GM21737 (cell line): Measurements from ENCODE around the gene EML5.

Source experiments
- ATAC-seq: cut with Tn5 transposase; IDR thresholded peaks from one replicate; pipeline ENCODE4 v1.9.1; 2021; ENCODE audit warnings: mild to moderate bottlenecking, moderate library complexity; ENCODE audit not compliant: unreplicated experiment

The EML5 gene

DNA sequence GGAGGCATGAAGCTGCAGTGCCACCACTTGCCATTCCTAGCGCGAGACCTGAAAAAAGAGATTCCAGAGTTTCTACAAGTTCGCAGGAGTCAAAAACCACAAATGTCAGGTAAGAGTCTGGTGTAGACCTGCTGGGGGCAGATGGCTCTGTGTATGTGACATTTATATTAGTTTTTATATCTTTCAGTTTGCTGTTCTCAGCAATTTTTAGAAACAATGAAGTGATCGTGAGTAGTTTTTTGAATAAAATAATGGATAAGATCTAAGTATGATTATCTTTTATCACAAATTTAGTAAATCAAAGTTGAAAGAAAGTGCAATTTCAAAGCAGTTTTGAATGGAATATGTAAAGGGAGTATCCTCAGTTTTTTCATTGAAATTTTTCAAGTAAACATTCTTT, 220.6 kb downstream of the EML5 start:
- ATAC-seq: no peak

DNA sequence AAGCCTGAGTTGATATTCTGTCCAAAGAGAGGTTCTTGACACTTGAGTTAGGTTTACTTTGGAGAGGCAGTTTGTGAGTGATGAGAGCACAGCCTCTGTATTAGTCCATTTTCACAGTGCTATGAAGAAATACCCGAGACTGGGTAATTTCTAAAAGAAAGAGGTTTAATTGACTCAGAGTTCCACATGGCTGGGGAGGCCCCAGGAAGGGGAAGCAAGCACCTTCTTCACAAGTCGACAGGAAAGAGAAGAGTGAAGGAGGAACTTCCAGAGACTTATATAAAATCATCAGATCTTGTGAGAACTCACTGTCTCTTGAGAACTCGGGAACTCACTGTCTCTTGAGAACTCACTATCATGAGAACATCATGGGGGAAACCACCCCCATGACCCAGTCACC, 224.6 kb downstream of the EML5 start:
- ATAC-seq: no peak

- no peak for ATAC-seq
Observed at GRCh38 chr14:88565427-88565826, 227.3 kb downstream of the EML5 start.

DNA sequence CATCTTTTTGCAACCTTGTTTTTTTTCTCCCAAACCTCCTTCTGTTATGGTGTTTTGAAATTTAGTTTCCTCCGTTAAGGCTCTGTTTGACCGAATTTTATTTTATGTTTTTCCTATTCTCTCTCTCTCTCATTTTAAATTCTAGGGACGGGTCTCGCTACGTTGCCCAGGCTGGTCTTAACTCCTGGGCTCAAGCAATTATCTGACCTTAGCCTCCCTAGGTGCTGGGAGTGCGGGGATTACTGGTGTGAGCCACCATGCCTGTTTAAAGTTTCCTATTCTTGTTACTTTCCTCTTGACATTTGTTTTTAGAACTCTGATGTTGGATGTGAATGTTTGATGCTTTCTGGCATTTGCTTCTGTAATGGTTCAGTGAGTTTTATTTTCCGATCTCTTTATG, 228.9 kb downstream of the EML5 start:
- ATAC-seq: no peak

- peak; percentile 92 for ATAC-seq
Observed at GRCh38 chr14:88562831-88563686, 229.7 kb downstream of the EML5 start, which contains the start of gene ZC3H14. Gene ZC3H14, plus strand, starts transcription at chr14:88563037. Its CDS starts 97 bp downstream, at chr14:88563134.

GRCh38 chr14:88562532-88562830, 230.3 kb downstream of the EML5 start:
- ATAC-seq: peak; percentile 1
